Subcutaneous abdominal adipose tissue (tissue), 5 donors: Measurements from ENCODE around the gene OXTR.

Source experiments
- H3K27ac ChIP-seq: one replicate; pipeline ENCODE4 v1.7.0; 2013; ENCODE audit warnings: low read depth, mild to moderate bottlenecking, inconsistent platforms, low read length, moderate library complexity
- H3K27me3 ChIP-seq, 5 donors: one replicate each; pipeline ENCODE4 v1.7.0; 2013; ENCODE audit warnings: low read length in 5 of 5, inconsistent platforms in 1 of 5; ENCODE audit not compliant: control insufficient read depth in 5 of 5, insufficient read depth in 4 of 5
- H3K36me3 ChIP-seq, 5 donors: one replicate each; pipeline ENCODE4 v1.7.0; 2013; ENCODE audit warnings: low read length in 5 of 5; ENCODE audit not compliant: control insufficient read depth in 5 of 5, insufficient read depth in 5 of 5
- H3K4me1 ChIP-seq, 5 donors: one replicate each; pipeline ENCODE4 v1.7.0; 2013; ENCODE audit warnings: low read length in 5 of 5, mild to moderate bottlenecking in 3 of 5, moderate library complexity in 1 of 5; ENCODE audit not compliant: control insufficient read depth in 5 of 5, insufficient read depth in 5 of 5
- H3K4me3 ChIP-seq, 5 donors: one replicate each; pipeline ENCODE4 v1.7.0; 2013; ENCODE audit warnings: low read length in 5 of 5, low read depth in 1 of 5
- H3K9ac ChIP-seq, 5 donors: one replicate each; pipeline ENCODE4 v1.7.0; 2013; ENCODE audit warnings: low read length in 5 of 5, mild to moderate bottlenecking in 4 of 5, moderate library complexity in 3 of 5
- H3K9me3 ChIP-seq, 5 donors: one replicate each; pipeline ENCODE4 v1.7.0; 2013; ENCODE audit warnings: low read length in 5 of 5; ENCODE audit not compliant: control insufficient read depth in 5 of 5
- donor health status: healthy.
- donor health status: healthy.
- donor health status: healthy.
- donor health status: healthy.
- donor health status: healthy.

Gene OXTR

DNA sequence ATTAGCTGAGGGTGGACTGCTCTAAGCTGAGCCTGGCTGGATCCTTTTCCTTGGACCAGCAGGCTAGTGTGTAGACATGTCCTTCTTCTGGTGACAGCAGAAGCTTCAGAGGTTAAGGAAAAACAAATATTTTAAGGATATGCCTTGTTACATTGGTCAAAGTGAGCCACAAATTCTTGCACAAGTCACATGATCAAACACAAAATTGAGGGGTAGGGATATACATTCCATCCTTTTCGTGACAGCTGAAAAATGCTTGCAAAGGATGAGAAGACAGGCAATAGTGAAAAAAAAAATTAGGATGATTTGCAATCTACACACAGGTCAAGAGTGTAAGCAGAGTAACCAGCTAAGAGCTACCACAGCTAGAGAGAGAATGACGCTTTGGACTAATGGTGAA is 21.1 kb upstream of the OXTR start:
- H3K4me1 ChIP-seq = no peaks in the 10 kb centered on the region
- H3K27ac ChIP-seq = no peak overlapping the region
- H3K27me3 ChIP-seq = no peaks in the 10 kb centered on the region
- no peak overlapping the region for H3K9ac ChIP-seq
- H3K36me3 ChIP-seq = no peaks in the 10 kb centered on the region
- H3K9me3 ChIP-seq = peaks cover 0 to 19% (median 11%) of the 10 kb centered on the region in 5 donors
- H3K4me3 ChIP-seq = no peak overlapping the region

DNA sequence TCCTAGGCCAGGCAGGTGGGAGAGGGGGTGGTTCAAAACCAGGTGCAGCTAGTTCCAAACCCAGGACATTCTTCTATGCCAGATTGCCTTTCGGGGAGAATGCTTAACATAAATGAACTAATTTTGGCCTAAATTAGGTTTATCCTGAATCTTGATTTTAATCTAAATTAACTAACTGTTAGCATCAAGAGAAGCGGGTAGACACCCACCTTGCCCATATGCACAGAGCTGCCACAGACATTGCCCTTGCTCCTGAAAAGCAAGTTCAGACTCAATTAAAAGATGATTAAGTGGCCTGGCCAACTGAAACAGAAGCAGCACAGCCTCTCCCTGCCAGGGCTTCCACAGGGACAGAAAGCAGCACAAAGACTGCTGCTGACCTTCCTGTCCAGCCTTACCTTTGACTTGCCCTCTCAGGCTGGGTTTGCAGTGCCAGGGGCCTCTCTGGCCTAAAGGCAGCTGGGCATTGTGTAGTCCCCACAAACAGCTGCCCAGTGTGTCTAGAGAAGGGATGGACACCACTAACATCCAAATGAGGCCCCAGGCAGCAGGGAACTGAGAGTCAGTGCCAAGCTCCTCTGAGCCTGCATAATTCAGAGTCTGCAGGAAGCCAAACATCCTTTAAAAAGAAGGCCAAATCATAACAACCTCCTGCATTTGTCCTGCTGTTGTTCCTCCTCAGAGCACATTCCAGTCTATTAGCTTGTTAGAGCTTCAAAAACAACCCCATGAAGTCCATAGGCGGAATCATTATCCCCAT is 15.4 kb upstream of the OXTR start:
- Histone ChIP-seq H3K4me1 (no peaks in the 10 kb centered on the region), H3K4me3 (no peak overlapping the region), H3K27ac (no peak overlapping the region), H3K9me3 (peaks cover 0 to 10% (median 5%) of the 10 kb centered on the region in 5 donors), H3K27me3 (no peaks in the 10 kb centered on the region), H3K36me3 (no peaks in the 10 kb centered on the region), H3K9ac (no peak overlapping the region)

DNA sequence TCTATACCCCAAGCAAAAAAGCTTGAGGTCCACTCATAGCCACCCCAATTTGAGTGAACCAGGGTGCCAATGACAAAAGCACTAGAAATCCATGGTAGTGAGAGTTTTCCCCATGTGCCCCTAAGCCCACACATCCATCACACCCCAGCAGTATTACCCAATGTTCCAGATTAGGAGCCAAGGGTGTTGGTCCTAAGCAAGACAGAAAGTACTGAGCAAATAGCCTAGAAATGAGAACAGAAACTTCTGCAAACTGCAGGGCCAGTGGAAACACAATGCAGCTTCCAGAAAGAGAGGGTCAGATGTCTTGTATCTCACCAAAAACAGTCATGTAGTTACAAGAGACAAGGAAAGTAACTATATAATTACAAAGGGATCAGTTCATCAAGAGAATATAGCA is 10.9 kb upstream of the OXTR start:
- H3K4me1 ChIP-seq = no peaks in the 10 kb centered on the region
- H3K27me3 ChIP-seq = peaks cover 0 to 9% (median 2%) of the 10 kb centered on the region in 5 donors
- no peak overlapping the region for H3K4me3 ChIP-seq
- H3K27ac ChIP-seq = no peak overlapping the region
- H3K36me3 ChIP-seq = no peaks in the 10 kb centered on the region
- H3K9me3 ChIP-seq = no peaks in the 10 kb centered on the region
- H3K9ac ChIP-seq = no peak overlapping the region

DNA sequence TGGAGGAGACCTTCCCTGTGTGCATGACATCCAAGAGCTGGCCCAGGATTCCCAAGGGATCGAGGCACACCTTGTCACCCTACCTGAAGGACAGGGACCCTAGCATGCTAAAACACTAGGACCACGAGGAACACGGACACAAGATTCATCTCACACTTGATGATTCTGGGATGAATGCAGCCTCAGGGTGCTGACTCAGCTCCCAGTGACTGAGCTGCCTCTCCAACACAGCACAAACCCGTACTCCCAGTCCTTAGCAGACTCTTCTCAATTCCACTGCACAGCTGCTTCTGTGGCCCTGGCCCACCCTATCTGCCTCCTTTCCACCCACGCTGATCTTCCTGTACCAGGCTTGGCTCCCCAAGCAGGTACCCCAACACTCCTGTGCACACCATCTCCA is 9.1 kb upstream of the OXTR start:
- Histone ChIP-seq H3K4me1 (no peaks in the 10 kb centered on the region), H3K27ac (no peak overlapping the region), H3K4me3 (no peak overlapping the region), H3K9me3 (no peaks in the 10 kb centered on the region), H3K27me3 (peaks cover 0 to 13% (median 2%) of the 10 kb centered on the region in 5 donors), H3K36me3 (no peaks in the 10 kb centered on the region), H3K9ac (no peak overlapping the region)

DNA sequence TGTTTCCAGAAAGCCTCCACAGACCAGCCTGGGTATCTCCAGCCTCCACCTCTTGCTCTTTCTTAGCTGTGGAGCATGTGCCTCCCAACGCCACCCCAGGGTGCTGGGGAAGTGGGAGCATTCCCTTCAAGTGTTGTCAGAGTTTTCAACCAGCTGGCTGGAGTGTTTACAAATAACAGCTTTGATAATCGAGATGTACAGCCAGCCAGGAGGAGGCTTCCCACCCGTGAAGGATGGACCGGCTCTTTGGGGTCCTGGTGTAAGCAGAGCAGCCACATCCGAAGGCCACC is 8.5 kb upstream of the OXTR start:
- no peak overlapping the region for H3K9ac ChIP-seq
- peaks cover 0 to 13% (median 2%) of the 10 kb centered on the region in 5 donors for H3K27me3 ChIP-seq
- no peaks in the 10 kb centered on the region for H3K36me3 ChIP-seq
- H3K4me1 ChIP-seq = no peaks in the 10 kb centered on the region
- H3K27ac ChIP-seq = no peak overlapping the region
- no peak overlapping the region for H3K4me3 ChIP-seq
- H3K9me3 ChIP-seq = no peaks in the 10 kb centered on the region

DNA sequence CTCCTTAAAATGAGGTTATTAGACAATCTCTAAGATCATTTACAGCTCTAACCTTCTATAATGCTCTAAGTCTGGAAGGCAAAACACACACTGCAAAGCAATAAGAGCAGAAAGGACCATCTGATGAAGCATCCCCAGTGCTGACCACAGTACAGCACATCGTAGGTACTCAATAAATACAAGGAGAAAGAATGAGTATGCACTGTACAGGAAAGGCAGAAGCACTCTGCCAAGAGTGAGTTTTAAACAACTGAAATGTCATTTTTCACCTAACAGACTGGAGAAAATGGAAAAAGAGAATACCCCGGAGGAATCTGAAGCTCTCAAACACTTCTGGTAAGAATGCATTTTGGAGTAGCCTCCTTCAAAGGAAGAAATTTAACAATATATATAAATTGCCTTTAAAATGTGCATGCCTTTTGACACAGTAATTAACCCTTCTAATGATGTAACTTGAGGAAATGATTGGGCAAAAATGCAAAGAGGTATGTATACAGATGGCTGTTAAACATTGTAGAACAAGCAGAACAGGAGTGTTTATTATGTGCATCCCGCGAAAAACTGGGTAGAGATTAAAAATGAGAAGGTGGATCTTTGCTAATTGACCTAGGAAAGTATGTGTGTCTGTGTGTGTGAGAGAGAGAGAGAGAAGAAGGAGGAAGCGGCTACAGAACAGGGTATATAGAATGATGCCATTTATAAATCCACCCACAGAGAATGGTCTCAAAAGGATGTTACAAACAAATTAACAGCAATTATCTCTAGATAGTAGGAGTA is 8.0 kb upstream of the OXTR start:
- Histone ChIP-seq H3K9me3 (no peaks in the 10 kb centered on the region), H3K27ac (no peak overlapping the region), H3K4me1 (no peaks in the 10 kb centered on the region), H3K27me3 (peaks cover 0 to 13% (median 2%) of the 10 kb centered on the region in 5 donors), H3K36me3 (no peaks in the 10 kb centered on the region), H3K9ac (no peak overlapping the region), H3K4me3 (no peak overlapping the region)

DNA sequence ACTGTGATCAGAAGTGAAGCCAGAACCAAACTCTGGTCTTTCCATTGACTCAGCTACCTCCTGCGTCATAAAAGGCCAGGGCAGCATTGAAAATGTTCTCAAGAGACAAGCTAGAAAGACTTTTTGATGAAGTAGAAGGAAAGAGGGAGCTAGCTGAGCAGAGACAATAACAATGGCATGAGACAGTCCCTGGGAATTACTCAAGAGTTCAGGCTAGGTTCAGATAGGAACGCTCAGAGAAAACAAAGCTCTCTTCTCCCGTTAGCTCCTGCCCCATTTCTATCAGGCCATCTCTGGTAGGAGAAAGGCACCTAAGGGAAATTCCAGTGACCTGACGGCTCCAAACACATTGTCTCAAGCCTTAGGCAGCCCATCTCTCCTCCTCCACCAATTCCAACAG is 7.0 kb upstream of the OXTR start:
- no peak overlapping the region for H3K27ac ChIP-seq
- peaks cover 0 to 15% (median 2%) of the 10 kb centered on the region in 5 donors for H3K27me3 ChIP-seq
- H3K4me3 ChIP-seq = no peak overlapping the region
- no peaks in the 10 kb centered on the region for H3K4me1 ChIP-seq
- no peaks in the 10 kb centered on the region for H3K9me3 ChIP-seq
- no peaks in the 10 kb centered on the region for H3K36me3 ChIP-seq
- no peak overlapping the region for H3K9ac ChIP-seq

DNA sequence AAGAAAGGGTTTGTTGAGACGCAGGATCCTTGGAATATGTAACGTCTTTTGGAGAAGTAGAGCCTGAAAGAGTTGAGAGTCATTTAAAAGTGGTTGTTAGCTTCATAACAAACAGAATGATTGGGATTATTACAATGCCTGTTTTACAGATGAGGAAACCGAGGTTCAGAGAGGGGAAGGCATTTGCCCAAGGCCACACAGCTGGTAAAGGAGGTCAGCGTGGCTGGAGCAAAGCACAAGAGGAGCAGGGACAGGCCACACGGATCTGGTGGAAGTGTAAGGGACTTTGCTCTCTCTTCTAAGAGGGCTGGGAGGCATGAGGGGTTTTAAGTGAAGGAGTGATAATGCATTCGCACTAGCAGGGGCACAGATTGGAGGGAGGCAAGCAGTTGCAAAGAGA is 6.2 kb upstream of the OXTR start:
- Histone ChIP-seq H3K9ac (no peak overlapping the region), H3K4me1 (no peaks in the 10 kb centered on the region), H3K4me3 (no peak overlapping the region), H3K27me3 (peaks cover 1 to 17% (median 2%) of the 10 kb centered on the region in 5 donors), H3K9me3 (no peaks in the 10 kb centered on the region), H3K36me3 (no peaks in the 10 kb centered on the region), H3K27ac (no peak overlapping the region)

DNA sequence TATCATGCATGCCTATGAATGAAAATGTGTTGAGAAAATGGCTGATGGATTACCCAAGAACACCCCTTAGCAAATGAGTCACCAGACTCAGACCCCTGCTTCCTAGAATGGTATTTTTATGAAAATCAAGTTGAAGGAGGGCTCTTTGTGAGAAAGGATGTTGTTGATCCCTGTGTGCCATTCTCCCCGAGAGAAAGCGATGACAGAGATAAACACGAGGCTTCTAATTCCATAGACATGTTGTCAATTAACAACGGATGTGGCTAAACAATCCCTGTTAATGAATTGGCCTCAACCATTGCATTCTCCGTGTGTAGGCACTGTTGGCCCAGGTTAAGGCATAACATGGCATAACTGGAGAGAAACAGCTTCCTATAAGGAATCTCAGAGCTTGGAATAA is 5.8 kb upstream of the OXTR start:
- H3K4me1 ChIP-seq = no peaks in the 10 kb centered on the region
- no peak overlapping the region for H3K4me3 ChIP-seq
- no peaks in the 10 kb centered on the region for H3K36me3 ChIP-seq
- H3K27me3 ChIP-seq = peaks cover 2 to 17% (median 6%) of the 10 kb centered on the region in 5 donors
- no peak overlapping the region for H3K27ac ChIP-seq
- H3K9me3 ChIP-seq = no peaks in the 10 kb centered on the region
- H3K9ac ChIP-seq = no peak overlapping the region

DNA sequence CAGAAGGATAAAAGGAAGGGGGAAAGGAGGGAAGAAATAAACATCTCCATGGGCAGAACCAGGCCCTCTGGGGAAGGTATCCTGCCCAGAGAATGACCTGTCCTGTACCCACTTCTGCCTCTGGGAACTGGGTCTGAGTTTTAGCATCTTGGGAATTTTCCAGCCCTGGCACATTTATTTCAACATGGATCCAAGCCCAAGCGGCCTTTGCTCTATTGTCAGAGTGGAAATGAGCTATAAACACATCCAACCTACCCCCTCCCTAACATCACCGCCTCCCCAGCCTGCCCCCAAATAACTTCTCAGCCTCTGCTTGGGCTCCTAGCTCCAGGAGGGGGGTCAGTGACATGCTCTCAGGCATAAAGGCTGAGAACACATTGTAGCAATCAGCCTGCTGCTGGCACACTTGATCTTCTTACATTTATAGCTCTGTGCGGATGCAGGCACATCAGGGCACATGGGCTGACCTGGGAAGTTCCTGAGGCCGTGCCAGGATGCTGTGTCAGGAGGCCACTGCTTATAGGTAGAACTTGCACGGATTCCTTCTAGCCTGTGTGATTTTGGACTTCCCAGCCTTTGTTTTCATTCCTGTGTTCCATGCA is 4.6 kb upstream of the OXTR start:
- H3K9me3 ChIP-seq = no peaks in the 10 kb centered on the region
- no peaks in the 10 kb centered on the region for H3K36me3 ChIP-seq
- peaks cover 4 to 22% (median 9%) of the 10 kb centered on the region in 5 donors for H3K27me3 ChIP-seq
- no peak overlapping the region for H3K27ac ChIP-seq
- H3K4me3 ChIP-seq = no peak overlapping the region
- H3K4me1 ChIP-seq = peaks cover 0 to 8% (median 5%) of the 10 kb centered on the region in 5 donors
- no peak overlapping the region for H3K9ac ChIP-seq
